Astrocyte of the hippocampus (primary cell): ENCODE results near the gene PDGFRB.

Experiments
- DNase-seq: peaks from one replicate; pipeline ENCODE4 v3.0.0; 2011; ENCODE audit warnings: low read depth, low spot score

PDGFRB gene

GRCh38 chr5:150114773-150115408 lies 40.8 kb downstream of the PDGFRB start:
- peak; percentile 1 for DNase-seq

DNA sequence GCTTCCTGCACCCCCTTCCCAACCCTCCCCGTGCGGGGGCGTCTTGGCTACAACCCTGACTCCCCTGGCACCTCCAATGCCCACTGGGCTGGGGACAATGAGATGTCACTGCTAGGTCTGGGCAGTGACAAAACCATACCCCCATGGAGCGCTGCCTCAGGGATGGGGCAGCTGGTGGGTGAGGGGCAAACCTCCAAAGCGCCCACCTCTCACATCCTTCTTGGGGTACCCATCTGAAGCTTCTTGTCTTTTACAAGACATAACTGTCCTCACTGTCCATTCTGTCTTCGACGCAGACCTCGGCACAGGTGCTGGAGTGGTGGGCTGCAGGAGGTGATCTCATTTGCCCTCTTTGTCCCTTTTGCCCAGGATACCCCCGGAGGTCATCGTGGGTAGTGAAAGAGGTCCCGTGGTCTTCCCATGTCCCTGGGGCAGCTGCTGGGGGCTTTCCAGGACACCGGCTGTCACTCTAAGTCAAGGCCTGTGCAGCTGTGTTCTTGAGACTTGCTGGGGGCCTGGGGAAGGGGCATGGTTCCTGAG lies 41.5 kb downstream of the PDGFRB start:
- peak; percentile 0 for DNase-seq

GRCh38 chr5:150113047-150113744 lies 42.4 kb downstream of the PDGFRB start:
- DNase-seq: peak; percentile 73

- peak; percentile 98 for DNase-seq
Observed at GRCh38 chr5:150112201-150113046, 43.2 kb downstream of the PDGFRB start.

- peak; percentile 3 for DNase-seq
Observed at GRCh38 chr5:150111122-150111521, 44.5 kb downstream of the PDGFRB start.

- no peak for DNase-seq
Observed at GRCh38 chr5:150109921-150110320, 45.7 kb downstream of the PDGFRB start.

GRCh38 chr5:150108711-150109514 lies 46.7 kb downstream of the PDGFRB start:
- no peak for DNase-seq

DNA sequence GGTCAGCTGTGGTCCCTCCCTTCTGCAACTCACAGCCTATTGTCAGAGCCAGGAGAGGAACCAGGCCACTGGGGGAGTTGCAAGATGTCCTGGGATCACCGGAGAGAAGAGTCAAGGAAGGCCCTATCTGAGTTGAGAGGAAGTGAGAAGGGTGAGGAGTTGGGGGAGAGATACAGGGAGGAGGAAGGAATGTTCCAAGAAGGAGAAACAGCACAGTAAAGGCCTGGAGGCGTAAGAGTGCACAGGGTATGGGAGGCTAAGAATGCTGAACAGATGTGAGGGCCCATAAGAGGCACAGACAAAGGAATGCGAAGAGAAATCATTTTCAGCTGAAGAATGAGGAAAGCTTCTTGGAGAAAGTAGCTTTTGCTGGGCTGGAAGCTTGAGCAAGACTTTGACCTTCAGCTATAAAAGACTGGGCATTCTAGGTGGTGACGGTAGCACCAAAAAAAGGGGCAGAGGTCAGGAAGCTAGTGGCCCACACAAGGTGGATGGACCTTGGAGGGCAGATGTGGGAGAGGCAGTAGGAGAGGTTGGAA lies 47.7 kb downstream of the PDGFRB start:
- peak; percentile 1 for DNase-seq

DNA sequence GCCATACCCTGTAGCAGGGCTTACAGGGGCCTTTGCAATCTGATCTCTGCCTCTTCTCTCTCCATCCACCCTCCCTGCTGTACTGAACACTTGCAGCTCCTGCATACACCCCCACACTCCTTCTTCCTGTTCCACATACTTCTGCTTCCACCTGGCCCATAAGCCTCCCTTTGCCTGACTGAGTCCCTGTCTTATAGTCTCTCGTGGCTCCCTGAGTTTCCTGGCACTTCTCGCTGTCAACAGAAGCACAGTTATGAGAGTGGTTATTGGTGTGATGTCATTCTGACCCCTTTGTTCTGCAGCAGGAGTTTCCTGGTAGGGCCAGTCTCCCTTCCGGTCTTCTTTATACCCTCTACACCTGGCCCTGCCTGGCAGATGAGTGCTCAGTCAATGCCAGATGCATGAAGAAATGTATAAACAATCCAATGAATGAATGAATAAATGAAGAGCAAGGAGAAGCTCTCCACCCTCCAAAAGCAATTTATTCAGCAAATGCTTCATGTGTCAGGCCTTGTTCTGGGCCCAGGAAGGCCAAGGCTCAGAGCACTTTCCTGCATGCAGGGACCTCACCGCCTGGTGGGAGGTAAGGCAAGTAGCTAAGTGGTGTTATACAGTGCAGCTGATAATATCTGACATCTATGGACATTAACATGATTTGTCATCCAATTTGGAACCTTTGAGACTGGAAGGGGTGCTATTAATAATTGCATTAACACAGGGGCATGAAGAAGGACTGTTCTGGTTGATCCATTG lies 48.8 kb downstream of the PDGFRB start:
- DNase-seq: peak; percentile 11

DNA sequence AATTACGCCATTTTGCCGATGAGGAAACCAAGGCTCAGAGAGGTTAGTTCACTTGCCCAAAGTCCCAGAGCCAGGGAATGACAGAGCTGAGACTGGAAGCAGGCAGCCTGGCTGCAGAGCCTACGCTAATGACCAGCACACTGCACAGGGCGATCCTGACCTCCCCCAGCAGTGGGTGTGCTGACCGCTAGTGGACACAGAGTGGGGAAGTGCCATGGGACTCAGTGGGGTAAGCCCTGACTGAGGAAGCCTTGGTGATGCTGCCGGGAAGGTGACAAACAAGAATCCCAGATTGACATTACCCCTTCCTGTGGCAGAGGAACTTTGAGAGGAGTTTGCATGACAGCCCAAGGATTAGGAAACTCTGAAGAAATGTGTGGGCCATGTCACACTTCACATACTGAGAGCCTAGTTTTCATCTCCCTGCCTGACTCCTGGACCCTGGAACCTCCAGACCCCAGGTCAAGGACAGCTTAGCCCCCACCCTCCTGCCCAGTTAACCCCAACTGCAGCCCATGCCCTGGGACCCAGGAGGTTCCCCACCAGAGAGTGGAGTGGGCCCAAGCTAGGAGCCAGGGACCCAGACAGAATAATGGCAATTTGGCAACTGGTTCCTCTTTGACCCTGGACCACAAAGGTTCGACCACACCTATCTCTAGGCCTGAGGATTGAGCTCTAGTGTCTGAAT lies 49.6 kb downstream of the PDGFRB start:
- DNase-seq: no peak

DNA sequence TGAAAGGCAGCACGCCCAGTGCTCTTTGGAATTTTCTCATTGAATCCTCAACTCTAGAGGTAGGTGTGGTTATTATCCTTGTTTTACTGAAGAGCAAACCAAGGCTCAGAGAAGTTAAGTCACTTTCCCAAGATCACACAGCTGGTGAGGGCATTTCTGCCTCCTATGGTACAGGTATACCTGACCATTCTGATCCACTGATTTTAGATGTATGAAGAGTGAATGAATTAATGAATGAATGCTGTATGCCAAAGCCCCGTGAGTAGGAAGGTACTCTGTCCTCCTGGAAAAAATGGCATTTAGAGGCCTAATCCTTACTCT lies 51.1 kb downstream of the PDGFRB start:
- no peak for DNase-seq

DNA sequence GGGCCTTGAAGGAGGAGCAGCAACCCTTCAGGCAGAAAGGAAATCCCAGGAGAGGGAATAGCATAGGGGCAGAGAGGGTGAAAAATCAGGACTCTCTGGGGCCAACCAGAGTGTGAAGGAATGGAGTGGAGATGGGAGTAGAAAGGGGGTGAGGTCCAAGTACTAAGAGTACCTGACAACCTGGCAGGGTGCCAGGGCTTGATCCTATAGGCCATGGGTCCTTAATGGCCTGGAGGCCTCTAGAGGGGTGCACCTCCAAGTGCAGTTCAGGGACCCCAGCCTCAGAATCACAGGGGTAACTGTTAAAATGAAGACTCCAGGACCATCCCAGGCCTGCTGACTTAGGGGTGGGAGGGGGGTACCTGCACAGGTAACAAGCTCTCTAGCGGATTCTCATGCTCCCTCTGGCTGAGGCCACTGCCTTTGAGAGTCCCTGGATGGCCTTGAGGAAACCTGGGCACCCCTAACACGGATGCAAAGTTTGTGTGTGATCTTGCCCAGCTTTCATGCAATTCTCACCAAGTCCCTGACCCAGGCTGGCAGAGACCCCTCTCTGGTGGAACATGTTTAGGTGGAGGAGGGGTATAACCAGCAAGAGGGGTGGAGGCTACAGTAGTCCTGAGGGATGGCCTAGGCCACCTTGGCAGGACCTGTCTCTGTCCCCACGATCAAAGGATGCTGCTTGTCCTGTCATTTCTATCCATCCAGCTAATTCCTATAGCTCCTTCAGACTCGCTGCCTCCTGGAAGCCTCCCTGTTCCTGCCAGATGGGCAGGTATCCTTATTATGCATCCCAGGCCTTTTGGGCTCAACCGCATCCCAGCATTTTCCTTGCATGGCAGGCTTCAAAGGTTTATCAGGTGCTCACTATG lies 51.7 kb downstream of the PDGFRB start:
- DNase-seq: no peak

DNA sequence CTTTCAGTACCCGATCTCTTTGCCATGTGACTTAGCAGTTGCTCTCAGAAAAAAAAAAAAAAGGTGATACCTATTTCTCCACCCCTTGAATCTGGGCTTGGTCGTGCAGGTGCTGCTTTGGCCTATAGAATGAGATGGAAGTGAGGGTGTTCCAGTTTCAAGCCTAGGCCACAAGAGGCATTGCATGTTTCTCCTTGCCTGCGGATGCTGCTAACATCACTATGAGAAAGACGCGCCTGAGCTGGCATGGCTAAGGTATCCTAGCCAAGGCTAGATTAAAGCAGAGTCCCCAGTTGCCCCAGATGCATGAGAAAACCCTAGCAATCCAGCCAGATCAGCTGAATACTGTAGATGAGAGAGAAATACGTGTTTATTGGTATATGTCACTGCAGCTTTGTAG lies 54.6 kb downstream of the PDGFRB start:
- DNase-seq: no peak

DNA sequence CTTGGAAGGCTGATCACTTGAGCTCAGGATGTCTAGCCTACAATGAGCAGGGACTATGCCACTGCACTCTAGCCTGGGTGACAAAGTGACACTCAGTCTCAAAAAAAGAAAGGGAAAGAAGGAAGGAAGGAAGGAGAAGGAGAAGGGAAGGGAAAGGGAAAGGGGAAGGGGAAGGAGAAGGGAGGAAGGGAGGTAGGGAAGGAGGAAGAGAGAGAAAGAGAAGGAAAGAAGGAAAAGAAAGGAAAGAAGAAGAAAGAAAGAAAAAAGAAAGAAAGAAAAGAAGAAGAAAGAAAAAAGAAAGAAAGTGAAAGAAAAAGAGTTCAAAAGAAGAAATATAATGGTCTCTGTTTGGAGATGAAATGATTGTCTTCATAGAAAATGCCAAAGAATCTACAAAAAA lies 58.5 kb downstream of the PDGFRB start:
- DNase-seq: no peak

- no peak for DNase-seq
Observed at GRCh38 chr5:150092159-150092787, 63.4 kb downstream of the PDGFRB start.

- no peak for DNase-seq
Observed at GRCh38 chr5:150085950-150086715, 69.5 kb downstream of the PDGFRB start, which contains the start of gene CSF1R. Gene CSF1R (minus strand): TSS chr5:150086554. CDS start chr5:150086427, 127 bp downstream.

- DNase-seq: no peak
Observed at GRCh38 chr5:150085191-150085912, 70.3 kb downstream of the PDGFRB start.
